ENCODE data around the gene MSI2.

MSI2 gene

GRCh38 chr17:57416369-57416768 is 160.0 kb downstream of the MSI2 start:
- peaks cover 4 to 7% of the 10 kb centered on the region in 2 experiments for H3K36me3 ChIP-seq (ENCODE audit: control insufficient read depth in 1 of 2, insufficient read depth in 2 of 2, low read length in 2 of 2)
- no peak overlapping the region for H3K23ac ChIP-seq (ENCODE audit: low read length)
- no peak overlapping the region for H3K4me3 ChIP-seq (ENCODE audit: low read depth, low read length)
- no peak overlapping the region for H4K8ac ChIP-seq (ENCODE audit: low read depth, low read length)
- H3K79me2 ChIP-seq (ENCODE audit: control insufficient read depth, insufficient read depth, low read length, poor library complexity), result peaks cover 2% of the 10 kb centered on the region
- H3K4me2 ChIP-seq (ENCODE audit: low read length), result no peak overlapping the region
- peaks cover 0 to 3% of the 10 kb centered on the region in 2 experiments for H3K4me1 ChIP-seq (ENCODE audit: control insufficient read depth in 1 of 2, insufficient read depth in 2 of 2, low read length in 2 of 2)
- H3K14ac ChIP-seq (ENCODE audit: low read length), result no peak overlapping the region
- no peak overlapping the region for H3K18ac ChIP-seq (ENCODE audit: low read length)
- no peak overlapping the region for H3K9ac ChIP-seq (ENCODE audit: low read length)
- H3K27me3 ChIP-seq (ENCODE audit: insufficient read depth, low read length), result no peaks in the 10 kb centered on the region
- no peak overlapping the region for H2AK5ac ChIP-seq (ENCODE audit: low read length)
- H2BK5ac ChIP-seq (ENCODE audit: low read depth, low read length, poor library complexity), result no peak overlapping the region
- no peak overlapping the region for H4K12ac ChIP-seq (ENCODE audit: low read depth, low read length)
- H4K91ac ChIP-seq (ENCODE audit: low read depth, low read length), result no peak overlapping the region
- no CpG with 5 or more reads among the region's 7 CpGs for WGBS (ENCODE audit: extremely low coverage, insufficient coverage, insufficient read length)
- no peak overlapping the region for H2BK12ac ChIP-seq (ENCODE audit: low read length)
- H3K79me1 ChIP-seq (ENCODE audit: low read length), result peaks cover 2% of the 10 kb centered on the region
- H3K4ac ChIP-seq (ENCODE audit: low read depth, low read length), result no peak overlapping the region
- DNase-seq, result no peak
- H3K27ac ChIP-seq (ENCODE audit: low read depth, low read length), result no peak overlapping the region
- no peak overlapping the region for H2AFZ ChIP-seq (ENCODE audit: insufficient read depth, low read length, poor library complexity)
- H2BK120ac ChIP-seq (ENCODE audit: insufficient read depth, low read length, poor library complexity), result no peak overlapping the region
- no peaks in the 10 kb centered on the region for H3K9me3 ChIP-seq (ENCODE audit: insufficient read depth, low read depth, low read length)

- Histone ChIP-seq H4K12ac (ENCODE audit: low read depth, low read length) (no peak overlapping the region), H3K79me2 (ENCODE audit: control insufficient read depth, insufficient read depth, low read length, poor library complexity) (peaks cover 2% of the 10 kb centered on the region), H2BK12ac (ENCODE audit: low read length) (no peak overlapping the region), H4K91ac (ENCODE audit: low read depth, low read length) (no peak overlapping the region), H3K4me1 (ENCODE audit: control insufficient read depth in 1 of 2, insufficient read depth in 2 of 2, low read length in 2 of 2) (peaks cover 0 to 3% of the 10 kb centered on the region in 2 experiments), H4K8ac (ENCODE audit: low read depth, low read length) (no peak overlapping the region), H2BK5ac (ENCODE audit: low read depth, low read length, poor library complexity) (no peak overlapping the region), H2AFZ (ENCODE audit: insufficient read depth, low read length, poor library complexity) (no peak overlapping the region), H3K9me3 (ENCODE audit: insufficient read depth, low read depth, low read length) (no peaks in the 10 kb centered on the region), H3K79me1 (ENCODE audit: low read length) (peaks cover 2% of the 10 kb centered on the region), H3K18ac (ENCODE audit: low read length) (no peak overlapping the region), H3K36me3 (ENCODE audit: control insufficient read depth in 1 of 2, insufficient read depth in 2 of 2, low read length in 2 of 2) (peaks cover 4 to 7% of the 10 kb centered on the region in 2 experiments), H3K27me3 (ENCODE audit: insufficient read depth, low read length) (no peaks in the 10 kb centered on the region), H3K4ac (ENCODE audit: low read depth, low read length) (no peak overlapping the region), H3K4me2 (ENCODE audit: low read length) (no peak overlapping the region), H3K23ac (ENCODE audit: low read length) (no peak overlapping the region), H3K4me3 (ENCODE audit: low read depth, low read length) (no peak overlapping the region), H2BK120ac (ENCODE audit: insufficient read depth, low read length, poor library complexity) (no peak overlapping the region), H3K9ac (ENCODE audit: low read length) (no peak overlapping the region), H3K27ac (ENCODE audit: low read depth, low read length) (no peak overlapping the region), H2AK5ac (ENCODE audit: low read length) (no peak overlapping the region), H3K14ac (ENCODE audit: low read length) (no peak overlapping the region)
- no peak for DNase-seq
- WGBS (ENCODE audit: extremely low coverage, insufficient coverage, insufficient read length), result no CpG with 5 or more reads among the region's 7 CpGs
Measured at GRCh38 chr17:57417956-57418355, 161.6 kb downstream of the MSI2 start.

- Histone ChIP-seq H3K23ac (ENCODE audit: low read length) (no peak overlapping the region), H3K79me2 (ENCODE audit: control insufficient read depth, insufficient read depth, low read length, poor library complexity) (peaks cover 2% of the 10 kb centered on the region), H3K9ac (ENCODE audit: low read length) (no peak overlapping the region), H3K4me3 (ENCODE audit: low read depth, low read length) (no peak overlapping the region), H2BK120ac (ENCODE audit: insufficient read depth, low read length, poor library complexity) (no peak overlapping the region), H2BK12ac (ENCODE audit: low read length) (no peak overlapping the region), H2BK5ac (ENCODE audit: low read depth, low read length, poor library complexity) (no peak overlapping the region), H3K36me3 (ENCODE audit: control insufficient read depth in 1 of 2, insufficient read depth in 2 of 2, low read length in 2 of 2) (peaks cover 4 to 7% of the 10 kb centered on the region in 2 experiments), H3K4me1 (ENCODE audit: control insufficient read depth in 1 of 2, insufficient read depth in 2 of 2, low read length in 2 of 2) (peaks cover 0 to 3% of the 10 kb centered on the region in 2 experiments), H4K91ac (ENCODE audit: low read depth, low read length) (no peak overlapping the region), H3K9me3 (ENCODE audit: insufficient read depth, low read depth, low read length) (no peaks in the 10 kb centered on the region), H3K27me3 (ENCODE audit: insufficient read depth, low read length) (no peaks in the 10 kb centered on the region), H4K8ac (ENCODE audit: low read depth, low read length) (no peak overlapping the region), H3K4me2 (ENCODE audit: low read length) (no peak overlapping the region), H3K27ac (ENCODE audit: low read depth, low read length) (no peak overlapping the region), H3K4ac (ENCODE audit: low read depth, low read length) (no peak overlapping the region), H3K18ac (ENCODE audit: low read length) (no peak overlapping the region), H3K14ac (ENCODE audit: low read length) (no peak overlapping the region), H2AK5ac (ENCODE audit: low read length) (no peak overlapping the region), H4K12ac (ENCODE audit: low read depth, low read length) (no peak overlapping the region), H3K79me1 (ENCODE audit: low read length) (peaks cover 2% of the 10 kb centered on the region), H2AFZ (ENCODE audit: insufficient read depth, low read length, poor library complexity) (no peak overlapping the region)
- no peak for DNase-seq
- no CpG with 5 or more reads among the region's 7 CpGs for WGBS (ENCODE audit: extremely low coverage, insufficient coverage, insufficient read length)
Measured at GRCh38 chr17:57418463-57419246, 162.3 kb downstream of the MSI2 start.

GRCh38 chr17:57419940-57420550 is 163.7 kb downstream of the MSI2 start:
- Histone ChIP-seq H2BK5ac (ENCODE audit: low read depth, low read length, poor library complexity) (no peak overlapping the region), H2AK5ac (ENCODE audit: low read length) (no peak overlapping the region), H3K23ac (ENCODE audit: low read length) (no peak overlapping the region), H4K8ac (ENCODE audit: low read depth, low read length) (no peak overlapping the region), H3K18ac (ENCODE audit: low read length) (no peak overlapping the region), H4K12ac (ENCODE audit: low read depth, low read length) (no peak overlapping the region), H3K14ac (ENCODE audit: low read length) (no peak overlapping the region), H3K4me1 (ENCODE audit: control insufficient read depth in 1 of 2, insufficient read depth in 2 of 2, low read length in 2 of 2) (peaks cover 5 to 10% of the 10 kb centered on the region in 2 experiments), H3K27ac (ENCODE audit: low read depth, low read length) (no peak overlapping the region), H3K4me2 (ENCODE audit: low read length) (no peak overlapping the region), H3K27me3 (ENCODE audit: insufficient read depth, low read length) (no peaks in the 10 kb centered on the region), H3K79me1 (ENCODE audit: low read length) (no peaks in the 10 kb centered on the region), H3K4ac (ENCODE audit: low read depth, low read length) (no peak overlapping the region), H3K4me3 (ENCODE audit: low read depth, low read length) (no peak overlapping the region), H2AFZ (ENCODE audit: insufficient read depth, low read length, poor library complexity) (no peak overlapping the region), H3K36me3 (ENCODE audit: control insufficient read depth in 1 of 2, insufficient read depth in 2 of 2, low read length in 2 of 2) (peaks cover 4 to 7% of the 10 kb centered on the region in 2 experiments), H2BK12ac (ENCODE audit: low read length) (no peak overlapping the region), H3K9me3 (ENCODE audit: insufficient read depth, low read depth, low read length) (no peaks in the 10 kb centered on the region), H2BK120ac (ENCODE audit: insufficient read depth, low read length, poor library complexity) (no peak overlapping the region), H4K91ac (ENCODE audit: low read depth, low read length) (no peak overlapping the region), H3K9ac (ENCODE audit: low read length) (no peak overlapping the region), H3K79me2 (ENCODE audit: control insufficient read depth, insufficient read depth, low read length, poor library complexity) (no peaks in the 10 kb centered on the region)
- no peak for DNase-seq
- no CpG with 5 or more reads among the region's 11 CpGs for WGBS (ENCODE audit: extremely low coverage, insufficient coverage, insufficient read length)
